K562 (cell line): ENCODE results near the gene LPAR6. TPM values are rescaled to one million over a fixed set of nuclear protein-coding genes. Genes with fewer than 3 reads are reported as not detected.

Source experiments
- ATAC-seq: fragments of 200-7000 bp; cut with Tn5 transposase; 3 replicates; pipeline ENCODE4 v1.9.1; 2020; ENCODE audit warnings: moderate library complexity
- BruUV-seq: library from RNA; stranded (reverse); fragments of 400-500 nt; replicated peaks from 2 replicates; lab custom pipeline; 2021; lab: Mats Ljungman, UMichigan
- CTCF ChIA-PET: fragments of 300-600 bp; formaldehyde crosslinking; extraction: SDS; loops from one replicate; lab custom pipeline; 2021; ENCODE audit warnings: low intra/inter-chr PET ratio; lab: Yijun Ruan, JAX
- POLR2A ChIA-PET: fragments of 300-600, 350-650 bp; sonication (Branson Sonifier 250); formaldehyde crosslinking; extraction: SDS; loops from one replicate; lab custom pipeline; 2021; ENCODE audit warnings: antibody characterized with exemption, inconsistent platforms; lab: Yijun Ruan, JAX
- DNase-seq, 4 experiments: peaks; one replicate each; pipeline versions ENCODE4 v3.0.0 to v3.0.0-alpha.2; 2011 to 2018; ENCODE audit warnings: low spot score in 3 of 4, mixed read lengths in 3 of 4; ENCODE audit errors: extremely low read depth in 1 of 4
- FAIRE-seq: peaks from 2 replicates; lab custom pipeline; 2011; peaks lifted over from hg19 to GRCh38; lab: Jason Lieb, UNC
- H2AFZ ChIP-seq: 2 replicates; pipeline ENCODE4 v1.6.0; 2011; ENCODE audit warnings: low read depth, low read length, control low read depth, inconsistent platforms
- H3K27ac ChIP-seq: fragments of 200-600 bp; 3 replicates; pipeline ENCODE4 v1.8.0; 2011; ENCODE audit warnings: low read depth, mild to moderate bottlenecking, control low read depth, inconsistent platforms, low read length, moderate library complexity, mixed read lengths; ENCODE audit errors: extremely low read depth
- H3K27me3 ChIP-seq, 2 experiments: fragments of 300-600 bp in 1 of 2; 2 replicates in 1 of 2; 3 replicates in 1 of 2; pipeline versions ENCODE4 v1.6.0 to v1.8.0; 2011; ENCODE audit warnings: inconsistent platforms in 2 of 2, low read length in 2 of 2, mild to moderate bottlenecking in 1 of 2, mixed read lengths in 1 of 2, moderate library complexity in 1 of 2; ENCODE audit not compliant: control insufficient read depth in 2 of 2, insufficient read depth in 2 of 2
- H3K36me3 ChIP-seq: fragments of 300-600 bp; 3 replicates; pipeline ENCODE4 v1.8.0; 2011; ENCODE audit warnings: mild to moderate bottlenecking, low read length, inconsistent platforms; ENCODE audit not compliant: control insufficient read depth, insufficient read depth
- H3K4me1 ChIP-seq, 2 experiments: fragments of 200-600 bp in 1 of 2; replicated peaks in 1 of 2; 2 replicates in 1 of 2; 3 replicates in 1 of 2; pipeline versions ENCODE4 v1.5.1 to v1.8.0; 2011; ENCODE audit warnings: inconsistent platforms in 2 of 2, low read length in 2 of 2, mild to moderate bottlenecking in 1 of 2, mixed read lengths in 1 of 2, moderate library complexity in 1 of 2; ENCODE audit not compliant: control insufficient read depth in 2 of 2, insufficient read depth in 2 of 2
- H3K4me2 ChIP-seq: 2 replicates; pipeline ENCODE4 v1.6.1; 2011; ENCODE audit warnings: low read length, control low read depth, inconsistent platforms, mixed read lengths; ENCODE audit not compliant: insufficient read depth
- H3K4me3 ChIP-seq: fragments of 200-600 bp; sonication (generic), shearing (Covaris generic); 2 replicates; pipeline ENCODE4 v1.5.1; 2016; ENCODE audit warnings: control low read depth, inconsistent platforms
- H3K79me2 ChIP-seq: fragments of 200-600 bp; 3 replicates; pipeline ENCODE4 v1.8.0; 2011; ENCODE audit warnings: low read length, inconsistent platforms; ENCODE audit not compliant: control insufficient read depth, insufficient read depth
- H3K9ac ChIP-seq, 2 experiments: 2 replicates each; pipeline versions ENCODE4 v1.6.0 to v1.6.1; 2011; ENCODE audit warnings: low read depth in 2 of 2, low read length in 2 of 2, control low read depth in 1 of 2, inconsistent platforms in 1 of 2, mild to moderate bottlenecking in 1 of 2, mixed read lengths in 1 of 2; ENCODE audit not compliant: insufficient read depth in 1 of 2
- H3K9me1 ChIP-seq: one replicate; pipeline ENCODE4 v1.6.0; 2011; ENCODE audit warnings: inconsistent platforms, mild to moderate bottlenecking, low read length, moderate library complexity; ENCODE audit not compliant: control insufficient read depth, insufficient read depth
- H3K9me3 ChIP-seq: replicated peaks from 2 replicates; pipeline ENCODE4 v1.5.1; 2011; ENCODE audit warnings: low read depth, low read length, inconsistent platforms; ENCODE audit not compliant: control insufficient read depth, insufficient read depth
- H4K20me1 ChIP-seq: replicated peaks from 2 replicates; pipeline ENCODE4 v1.6.1; 2011; ENCODE audit warnings: low read length, inconsistent platforms, mixed read lengths; ENCODE audit not compliant: control insufficient read depth, insufficient read depth
- ARNT ChIP-seq, 2 experiments: fragments of 450-650 bp; IDR thresholded peaks; 2 replicates each; pipeline ENCODE4 v1.6.1; 2016; ENCODE audit warnings: mild to moderate bottlenecking in 1 of 2
- ATF1 ChIP-seq, 2 experiments: fragments of 450-650 bp in 1 of 2; IDR thresholded peaks; 2 replicates each; pipeline ENCODE4 v1.6.1; 2016; ENCODE audit warnings: missing compliant biosample characterization in 1 of 2, missing genetic modification characterization in 1 of 2
- CBFA2T3 ChIP-seq: fragments of 450-650 bp; IDR thresholded peaks from 2 replicates; pipeline ENCODE4 v1.6.1; 2017
- CGGBP1 ChIP-seq: fragments of 250-450 bp; sonication (Bioruptor Pico); IDR thresholded peaks from 2 replicates; pipeline ENCODE4 v1.9.0; 2021; ENCODE audit warnings: mild to moderate bottlenecking
- ESRRA ChIP-seq: fragments of 450-650 bp; IDR thresholded peaks from 2 replicates; pipeline ENCODE4 v1.6.1; 2014; ENCODE audit warnings: low read depth, mild to moderate bottlenecking, moderate library complexity, borderline replicate concordance
- ESRRB ChIP-seq: fragments of 250-450 bp; sonication (Bioruptor Pico); IDR thresholded peaks from 2 replicates; pipeline ENCODE4 v1.5.0; 2020; ENCODE audit warnings: mild to moderate bottlenecking, moderate library complexity, borderline replicate concordance
- HDAC8 ChIP-seq: fragments of 450-650 bp; IDR thresholded peaks from 2 replicates; pipeline ENCODE4 v1.6.1; 2016; ENCODE audit warnings: mild to moderate bottlenecking, missing genetic modification characterization, moderate library complexity, missing compliant biosample characterization
- LEF1 ChIP-seq: fragments of 450-650 bp; IDR thresholded peaks from 2 replicates; pipeline ENCODE4 v1.6.1; 2016; ENCODE audit warnings: mild to moderate bottlenecking
- MYNN ChIP-seq, 2 experiments: sonication (generic); formaldehyde crosslinking in 1 of 2; IDR thresholded peaks; 2 replicates each; pipeline versions ENCODE4 v1.5.0 to v1.6.1; 2016 to 2020; ENCODE audit warnings: antibody characterized with exemption in 1 of 2, missing genetic modification reagents in 1 of 2
- NR3C1 ChIP-seq: sonication (generic); formaldehyde crosslinking; IDR thresholded peaks from 2 replicates; pipeline ENCODE4 v1.8.1; 2022; ENCODE audit warnings: missing genetic modification reagents
- RHOXF2B ChIP-seq: fragments of 250-450 bp; sonication (Bioruptor Pico); conservative IDR thresholded peaks from 2 replicates; pipeline ENCODE4 v1.5.1; 2021
- SETDB1 ChIP-seq: IDR thresholded peaks from one replicate; pipeline ENCODE4 v1.6.1; 2012; ENCODE audit warnings: low read length, control low read depth, inconsistent platforms
- SRF ChIP-seq, 2 experiments: fragments of 250-450, 450-650 bp in 1 of 2; sonication (Bioruptor Pico) in 1 of 2; sonication (generic) in 1 of 2; formaldehyde crosslinking; IDR thresholded peaks; 2 replicates each; pipeline versions ENCODE4 v1.5.0 to v1.5.1; 2020 to 2022; ENCODE audit warnings: mild to moderate bottlenecking in 1 of 2, missing genetic modification reagents in 1 of 2
- TBP ChIP-seq: optimal IDR thresholded peaks from 2 replicates; pipeline ENCODE3; 2011; ENCODE audit warnings: low read depth, low read length, improper control_type of control experiment
- WHSC1 ChIP-seq: IDR thresholded peaks from one replicate; pipeline ENCODE4 v1.6.1; 2012; ENCODE audit warnings: low read length, control low read depth, inconsistent platforms
- ZBTB11 ChIP-seq, 3 experiments: fragments of 200-800 bp in 1 of 3; fragments of 250-450 bp in 1 of 3; fragments of 450-650 bp in 1 of 3; sonication (Bioruptor Pico) in 1 of 3; sonication (Bioruptor generic) in 1 of 3; formaldehyde crosslinking in 1 of 3; IDR thresholded peaks; 2 replicates each; pipeline versions ENCODE4 v1.6.1 to v1.8.0; 2016 to 2022; ENCODE audit warnings: mild to moderate bottlenecking in 2 of 3, missing genetic modification characterization in 2 of 3, missing compliant biosample characterization in 1 of 3, moderate library complexity in 1 of 3
- ZNF280A ChIP-seq: fragments of 450-650 bp; IDR thresholded peaks from 2 replicates; pipeline ENCODE4 v1.6.1; 2018; ENCODE audit warnings: mild to moderate bottlenecking, low read depth; ENCODE audit not compliant: partially characterized antibody
- ZNF354B ChIP-seq: fragments of 250-450 bp; sonication (Bioruptor Pico); IDR thresholded peaks from 2 replicates; pipeline ENCODE4 v1.4.0; 2020
- ZNF408 ChIP-seq: fragments of 250-450 bp; sonication (Bioruptor Pico); IDR thresholded peaks from 2 replicates; pipeline ENCODE4 v1.4.0; 2020; ENCODE audit warnings: low read depth, mild to moderate bottlenecking, moderate library complexity
- WGBS: fragments of 100-300 bp; shearing (Covaris generic); methylation state at CpG from one replicate; pipeline ENCODE4 v1.1.6; 2016; ENCODE audit warnings: low coverage, mixed read lengths; ENCODE audit not compliant: insufficient coverage; ENCODE audit errors: missing lambda C conversion rate; 5-methylcytosine and 5-hydroxymethylcytosine counted together
- in situ Hi-C: fragments of 300-500 bp; cut with MboI; formaldehyde crosslinking; loops from 4 replicates; pipeline ENCODE4 v1.15.0; 2018; ENCODE audit warnings: inconsistent platforms, mixed read lengths
- intact Hi-C: fragments of 100-400 bp; cut with micrococcal nuclease; formaldehyde crosslinking; loops from 2 replicates; pipeline ENCODE4 v1.14.2; 2022
- polyA plus RNA-seq, 8 experiments: library from polyadenylated mRNA; depleted of rRNA in 4 of 8; stranded (reverse) in 5 of 8; unstranded in 3 of 8; fragments of >200 nt; fragmentation: Nextera tagmentation in 2 of 8; fragmentation: Illumina TruSeq in 1 of 8; extraction: Ambion mirVana in 2 of 8; extraction: Trizol in 1 of 8; gene quantifications; 2 replicates each; pipeline versions ENCODE4 v1.2.1 to v1.2.3, GENCODE V29; 2011 to 2014; ENCODE audit warnings: inconsistent platforms in 1 of 8, missing spikeins in 1 of 8
- total RNA-seq, 7 experiments: library from RNA; depleted of rRNA in 6 of 7; stranded (reverse); fragments of >200 nt in 6 of 7; fragmentation: Illumina TruSeq in 2 of 7; extraction: Trizol in 2 of 7; gene quantifications; 2 replicates each; pipeline versions ENCODE4 v1.2.1 to v1.2.3, GENCODE V29; 2011 to 2021; ENCODE audit warnings: low replicate concordance in 1 of 7

Gene LPAR6
- total and polyA plus RNA-seq, 9 of the 15 experiments (the other 6 are each of a cell fraction or from before 2014, with no cell fraction given), result 0.04 to 0.14 (median 0.10) TPM; not detected in 5

DNA sequence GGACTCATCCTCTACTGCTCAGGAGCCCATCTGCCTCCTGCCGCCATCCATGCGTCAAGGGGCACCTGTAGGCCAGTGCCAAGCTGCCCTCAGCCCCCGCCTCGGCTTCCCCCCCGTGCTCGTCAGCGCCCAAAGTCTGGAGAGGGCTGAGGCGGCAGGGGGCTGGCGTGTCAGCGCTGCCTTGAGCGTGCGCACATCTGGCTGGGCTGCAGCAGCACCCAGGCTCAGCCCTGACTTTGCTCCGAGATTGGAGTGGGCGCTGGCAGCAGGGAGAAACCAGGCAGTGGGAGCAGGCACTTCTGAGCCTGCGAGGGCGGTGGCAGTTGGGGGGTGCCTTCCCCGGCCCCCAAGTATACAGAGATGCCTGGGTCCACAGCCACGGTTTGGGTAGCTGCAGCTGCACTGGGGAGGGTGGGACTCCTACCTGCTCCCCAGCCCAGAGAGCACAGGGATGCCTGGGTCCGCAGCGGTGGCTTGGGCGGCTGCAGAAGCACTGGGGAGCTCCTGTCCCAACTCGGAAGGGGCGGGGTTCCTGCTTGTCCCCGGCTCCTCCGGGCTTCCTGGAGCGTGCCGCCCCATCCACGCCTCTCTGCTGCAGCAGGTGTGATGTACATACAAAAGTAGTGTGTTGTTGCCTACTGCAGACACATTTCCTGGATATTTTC, 44.8 kb upstream of the LPAR6 start:
- no peak for FAIRE-seq
- Histone ChIP-seq H4K20me1 (no peaks in the 10 kb centered on the region), H3K9ac (no peak overlapping the region), H3K27ac (no peak overlapping the region), H2AFZ (no peak overlapping the region), H3K4me3 (no peak overlapping the region), H3K4me2 (no peak overlapping the region), H3K4me1 (no peaks in the 10 kb centered on the region), H3K36me3 (peaks cover 2% of the 10 kb centered on the region; the same call in 1 of the 3 replicates), H3K27me3 (no peaks in the 10 kb centered on the region), H3K79me2 (no peaks in the 10 kb centered on the region), H3K9me3 (no peaks in the 10 kb centered on the region), H3K9me1 (no peaks in the 10 kb centered on the region)
- no peak for ATAC-seq
- 50% methylated on average over 2 of the region's 28 CpGs for WGBS
- ChIA-PET POLR2A (no interaction called here), CTCF (no interaction called here)
- in situ Hi-C loops (no loop called here), intact Hi-C loops (no loop called here)
- BruUV-seq, result no TSS peak
- DNase-seq, result no peak
- no peak for TF ChIP-seq ZNF280A
- TF ChIP-seq TBP, result no peak
- no peak for TF ChIP-seq MYNN (IDR thresholded peaks at IDR 0.05)
- TF ChIP-seq MYNN (CRISPR knock-in tag; IDR thresholded peaks at IDR 0.05), result no peak
- TF ChIP-seq LEF1, result no peak
- no peak for TF ChIP-seq CBFA2T3
- no peak for TF ChIP-seq RHOXF2B (CRISPR knock-in tag)
- TF ChIP-seq NR3C1 (CRISPR knock-in tag), result no peak
- TF ChIP-seq ESRRB, result no peak
- TF ChIP-seq ATF1 (CRISPR knock-in tag; IDR thresholded peaks at IDR 0.05), result no peak
- TF ChIP-seq ATF1 (tag; IDR thresholded peaks at IDR 0.05), result no peak
- no peak for TF ChIP-seq SRF (CRISPR knock-in tag; IDR thresholded peaks at IDR 0.05)
- TF ChIP-seq ZNF408 (CRISPR knock-in tag), result no peak
- no peak for TF ChIP-seq ZBTB11 (CRISPR knock-in tag; IDR thresholded peaks at IDR 0.05)
- no peak for TF ChIP-seq ZNF354B
- no peak for TF ChIP-seq ESRRA
- no peak for TF ChIP-seq WHSC1
- TF ChIP-seq ARNT (IDR thresholded peaks at IDR 0.05), result no peak
- no peak for TF ChIP-seq SETDB1
- no peak for TF ChIP-seq CGGBP1 (CRISPR knock-in tag)
- TF ChIP-seq HDAC8 (tag), result no peak
